Limb (tissue), 2 donors: ENCODE data around the gene MRPL43.
"Not testable (repeated sequence)": the region's sequence is repeated elsewhere in the genome, so short reads cannot be mapped to it uniquely, and the experiment has no call there.

ENCODE experiments used
- DNase-seq, 2 donors: peaks; one replicate each; pipeline ENCODE4 v3.0.0-alpha.2; 2016; ENCODE audit errors: extremely low spot score in 2 of 2

The MRPL43 gene

GRCh38 chr10:100986952-100987684, at the start of gene MRPL43, which contains the start of gene TWNK:
Gene MRPL43 (minus strand): TSS chr10:100987497. CDS start chr10:100987443, 54 bp downstream.
Gene TWNK (plus strand): TSS chr10:100987543. CDS start chr10:100988211, 668 bp downstream.
- peak; percentile 82 to 90 for DNase-seq

GRCh38 chr10:101036726-101037125, 49.4 kb upstream of the MRPL43 start:
- DNase-seq = no peak

- no peak for DNase-seq
Observed at GRCh38 chr10:101035916-101036702, 48.8 kb upstream of the MRPL43 start.

- DNase-seq = no peak
Observed at GRCh38 chr10:101035314-101035713, 48.0 kb upstream of the MRPL43 start.

- not testable (repeated sequence) for DNase-seq
Observed at GRCh38 chr10:101034404-101034803, 47.1 kb upstream of the MRPL43 start.

GRCh38 chr10:101033276-101033675, 46.0 kb upstream of the MRPL43 start:
- no peak for DNase-seq

GRCh38 chr10:101032637-101033224, 45.4 kb upstream of the MRPL43 start:
- peak; percentile 59 to 66 for DNase-seq

- DNase-seq = peak; percentile 70 to 86
Observed at GRCh38 chr10:101031796-101032636, 44.7 kb upstream of the MRPL43 start.

- peak; percentile 88 to 95 for DNase-seq
Observed at GRCh38 chr10:101031128-101031795, 44.0 kb upstream of the MRPL43 start, which contains the start of the genes PDZD7 and SFXN3. Gene PDZD7 (minus strand): TSS chr10:101031129. CDS start chr10:101030219, 910 bp downstream. Gene SFXN3 (plus strand): TSS chr10:101031234. CDS start chr10:101034695, 3,461 bp downstream.

- no peak for DNase-seq
Observed at GRCh38 chr10:101030496-101031127, 43.3 kb upstream of the MRPL43 start.

GRCh38 chr10:101029520-101030295, 42.4 kb upstream of the MRPL43 start:
- no peak for DNase-seq

- DNase-seq = no peak
Observed at GRCh38 chr10:101028446-101029337, 41.4 kb upstream of the MRPL43 start.

- DNase-seq = no peak
Observed at GRCh38 chr10:101027106-101027720, 39.9 kb upstream of the MRPL43 start.

GRCh38 chr10:101022967-101023705, 35.8 kb upstream of the MRPL43 start:
- no peak for DNase-seq

GRCh38 chr10:101021692-101022251, 34.5 kb upstream of the MRPL43 start:
- DNase-seq = no peak

GRCh38 chr10:101021239-101021638, 33.9 kb upstream of the MRPL43 start:
- DNase-seq = no peak
